IMR-90 (cell line): ENCODE measurements around the gene NUP43.

Experiments
- CEBPB ChIP-seq: IDR thresholded peaks from 2 replicates; pipeline ENCODE4 v1.6.1; 2012; ENCODE audit warnings: low read depth, low read length, improper control_type of control experiment
- CTCF ChIP-seq: conservative IDR thresholded peaks from 2 replicates; pipeline ENCODE4 v1.5.1; 2012; ENCODE audit warnings: mild to moderate bottlenecking, low read depth, low read length, improper control_type of control experiment
- FOS ChIP-seq: fragments of 150-350 bp; IDR thresholded peaks from 2 replicates; pipeline ENCODE4 v1.6.1; 2016; ENCODE audit warnings: low read depth, low read length
- MAZ ChIP-seq: IDR thresholded peaks from 2 replicates; pipeline ENCODE4 v1.6.1; 2012; ENCODE audit warnings: low read depth, mild to moderate bottlenecking, low read length, improper control_type of control experiment, moderate library complexity, borderline replicate concordance
- POLR2A ChIP-seq: IDR thresholded peaks from 2 replicates; pipeline ENCODE4 v1.6.1; 2012; ENCODE audit warnings: mild to moderate bottlenecking, low read depth, low read length
- RAD21 ChIP-seq: IDR thresholded peaks from 2 replicates; pipeline ENCODE4 v1.6.1; 2012; ENCODE audit warnings: low read length, improper control_type of control experiment
- RCOR1 ChIP-seq: IDR thresholded peaks from 2 replicates; pipeline ENCODE4 v1.6.1; 2012; ENCODE audit warnings: mild to moderate bottlenecking, low read length, improper control_type of control experiment; ENCODE audit not compliant: insufficient replicate concordance
- SMC3 ChIP-seq: fragments of 150-350 bp; IDR thresholded peaks from 2 replicates; pipeline ENCODE4 v1.6.1; 2016; ENCODE audit warnings: low read depth, mild to moderate bottlenecking, antibody characterized with exemption, low read length, moderate library complexity
- USF2 ChIP-seq: fragments of 150-350 bp; IDR thresholded peaks from 2 replicates; pipeline ENCODE4 v1.6.1; 2017; ENCODE audit warnings: mild to moderate bottlenecking, antibody characterized with exemption, low read length, low read depth

- TF ChIP-seq FOS (no peak), MAZ (no peak), CEBPB (no peak), POLR2A (no peak), RAD21 (no peak), CTCF (no peak), RCOR1 (no peak), SMC3 (no peak), USF2 (no peak)
Measured at GRCh38 chr6:149754548-149754947, 8.2 kb upstream of the NUP43 start.
